GM12878 (cell line): ENCODE results near the gene C1QC. TPM values are rescaled to one million over a fixed set of nuclear protein-coding genes. Genes with fewer than 3 reads are reported as not detected.

Experiments
- ATAC-seq: fragments of 200-7000 bp; cut with Tn5 transposase; 3 replicates; pipeline ENCODE4 v1.9.1; 2020; ENCODE audit warnings: mild to moderate bottlenecking, moderate library complexity
- BruUV-seq: library from RNA; stranded (reverse); fragments of 400-500 nt; replicated peaks from 2 replicates; lab custom pipeline; 2021; lab: Mats Ljungman, UMichigan
- CTCF ChIA-PET: fragments of 300-600 bp; sonication (Branson Sonifier 250); formaldehyde crosslinking; extraction: SDS; loops from one replicate; lab custom pipeline; 2021; ENCODE audit warnings: inconsistent platforms; lab: Yijun Ruan, JAX
- POLR2A ChIA-PET: fragments of 350-600 bp; formaldehyde crosslinking; extraction: SDS; loops from one replicate; lab custom pipeline; 2021; ENCODE audit warnings: inconsistent platforms; lab: Charles Lee
- RAD21 ChIA-PET: fragments of 300-600 bp; sonication (Branson Sonifier 250); formaldehyde crosslinking; loops from one replicate; lab custom pipeline; 2023; ENCODE audit warnings: antibody characterized with exemption; ENCODE audit not compliant: unreplicated experiment; lab: Charles Lee
- SMC1A ChIA-PET: fragments of 300-600 bp; sonication (Branson Sonifier 250); formaldehyde crosslinking; loops from one replicate; lab custom pipeline; 2023; ENCODE audit not compliant: unreplicated experiment, uncharacterized antibody; lab: Charles Lee
- DNase-seq: peaks from one replicate; pipeline ENCODE4 v3.0.0-alpha.2; 2011; ENCODE audit warnings: low read depth, low spot score
- FAIRE-seq: peaks from 3 replicates; lab custom pipeline; 2011; peaks lifted over from hg19 to GRCh38; lab: Jason Lieb, UNC
- H2AFZ ChIP-seq: 2 replicates; pipeline ENCODE4 v1.6.0; 2011; ENCODE audit warnings: low read depth, low read length, control low read depth; ENCODE audit not compliant: control insufficient read depth
- H3K27ac ChIP-seq: 2 replicates; pipeline ENCODE4 v1.5.1; 2011; ENCODE audit warnings: control low read depth; ENCODE audit not compliant: control insufficient read depth, insufficient read depth
- H3K27me3 ChIP-seq, 2 experiments: replicated peaks in 1 of 2; 2 replicates each; pipeline versions ENCODE4 v1.6.0 to v1.6.1; 2011; ENCODE audit warnings: low read length in 1 of 2; ENCODE audit not compliant: control insufficient read depth in 2 of 2, insufficient read depth in 2 of 2
- H3K36me3 ChIP-seq, 2 experiments: 2 replicates each; pipeline ENCODE4 v1.5.1; 2011; ENCODE audit warnings: low read length in 1 of 2; ENCODE audit not compliant: control insufficient read depth in 2 of 2, insufficient read depth in 2 of 2
- H3K4me1 ChIP-seq: 2 replicates; pipeline ENCODE4 v1.6.1; 2011; ENCODE audit warnings: mild to moderate bottlenecking, low read length, moderate library complexity, mixed read lengths; ENCODE audit not compliant: control insufficient read depth, insufficient read depth
- H3K4me2 ChIP-seq: 2 replicates; pipeline ENCODE4 v1.6.0; 2011; ENCODE audit warnings: control low read depth; ENCODE audit not compliant: control insufficient read depth, insufficient read depth
- H3K4me3 ChIP-seq: fragments of 200-600 bp; sonication (generic); 2 replicates; pipeline ENCODE4 v1.5.1; 2016
- H3K79me2 ChIP-seq: 2 replicates; pipeline ENCODE4 v1.6.0; 2011; ENCODE audit warnings: low read length; ENCODE audit not compliant: control insufficient read depth, insufficient read depth
- H3K9ac ChIP-seq: 2 replicates; pipeline ENCODE4 v1.8.0; 2011; ENCODE audit warnings: low read length, control low read depth, mixed read lengths; ENCODE audit not compliant: control insufficient read depth, insufficient read depth
- H3K9me3 ChIP-seq: replicated peaks from 3 replicates; pipeline ENCODE4 v1.5.1; 2011; ENCODE audit warnings: mild to moderate bottlenecking, low read length; ENCODE audit not compliant: control insufficient read depth, insufficient read depth
- H4K20me1 ChIP-seq: 2 replicates; pipeline ENCODE4 v1.6.0; 2011; ENCODE audit not compliant: control insufficient read depth, insufficient read depth
- CBFB ChIP-seq: IDR thresholded peaks from 2 replicates; pipeline ENCODE4 v1.6.1; 2016; ENCODE audit warnings: antibody characterized with exemption, low read depth
- CBX3 ChIP-seq: fragments of 200-600 bp; sonication (generic); IDR thresholded peaks from 2 replicates; pipeline ENCODE4 v1.6.1; 2016; ENCODE audit warnings: low read depth, borderline replicate concordance
- EGR1 ChIP-seq, 2 experiments: IDR thresholded peaks; 1 replicate in 1 of 2; 2 replicates in 1 of 2; pipeline ENCODE4 v1.6.1; 2011 to 2012; ENCODE audit warnings: low read depth in 2 of 2, low read length in 2 of 2, borderline replicate concordance in 1 of 2, mild to moderate bottlenecking in 1 of 2, moderate library complexity in 1 of 2
- HDAC6 ChIP-seq: fragments of 200-600 bp; sonication (generic); IDR thresholded peaks from one replicate; pipeline ENCODE4 v1.8.0; 2017; ENCODE audit warnings: antibody characterized with exemption; ENCODE audit not compliant: unreplicated experiment
- KDM1A ChIP-seq: fragments of 200-600 bp; sonication (generic); IDR thresholded peaks from 2 replicates; pipeline ENCODE4 v1.6.1; 2016; ENCODE audit warnings: borderline replicate concordance
- NKRF ChIP-seq: fragments of 450-650 bp; conservative IDR thresholded peaks from 2 replicates; pipeline ENCODE4 v1.6.1; 2017; ENCODE audit warnings: mild to moderate bottlenecking, moderate library complexity
- PML ChIP-seq: IDR thresholded peaks from 2 replicates; pipeline ENCODE4 v1.6.1; 2012; ENCODE audit warnings: low read length, inconsistent platforms
- POLR2AphosphoS2 ChIP-seq: IDR thresholded peaks from 2 replicates; pipeline ENCODE4 v1.6.1; 2011; ENCODE audit warnings: low read depth, mild to moderate bottlenecking, low read length, improper control_type of control experiment, moderate library complexity
- SMAD5 ChIP-seq: IDR thresholded peaks from 2 replicates; pipeline ENCODE4 v1.6.1; 2016; ENCODE audit warnings: antibody characterized with exemption, low read depth
- SPI1 ChIP-seq: IDR thresholded peaks from 2 replicates; pipeline ENCODE4 v1.6.1; 2011; ENCODE audit warnings: low read depth, mild to moderate bottlenecking, low read length, moderate library complexity, borderline replicate concordance; ENCODE audit not compliant: insufficient read depth
- TAF1 ChIP-seq: IDR thresholded peaks from 2 replicates; pipeline ENCODE4 v1.6.1; 2011; ENCODE audit warnings: mild to moderate bottlenecking, low read depth, low read length, borderline replicate concordance
- TARDBP ChIP-seq: IDR thresholded peaks from 2 replicates; pipeline ENCODE4 v1.6.1; 2016; ENCODE audit warnings: borderline replicate concordance
- ZNF24 ChIP-seq: fragments of 450-650 bp; IDR thresholded peaks from 2 replicates; pipeline ENCODE4 v1.6.1; 2017; ENCODE audit warnings: antibody characterized with exemption, mild to moderate bottlenecking
- ZZZ3 ChIP-seq: IDR thresholded peaks from 2 replicates; pipeline ENCODE4 v1.6.1; 2011; ENCODE audit warnings: low read depth; ENCODE audit not compliant: control insufficient read depth, insufficient read length
- WGBS: methylation state at CpG from one replicate; pipeline ENCODE4 v1.1.6; 2016; ENCODE audit warnings: low lambda C conversion rate; ENCODE audit not compliant: insufficient replicate concordance, insufficient coverage; ENCODE audit errors: missing lambda C conversion rate; 5-methylcytosine and 5-hydroxymethylcytosine counted together
- in situ Hi-C: fragments of 300-500 bp; cut with MboI; formaldehyde crosslinking; loops from 9 replicates; pipeline ENCODE4 v1.14.3; 2018; ENCODE audit warnings: mixed read lengths
- intact Hi-C: fragments of 100-400 bp; cut with micrococcal nuclease; formaldehyde crosslinking; loops from one replicate; pipeline ENCODE4 v1.14.2; 2022; ENCODE audit not compliant: unreplicated experiment
- polyA plus RNA-seq, 11 experiments: library from polyadenylated mRNA; depleted of rRNA in 4 of 11; unstranded in 6 of 11; stranded (reverse) in 5 of 11; fragments of >200 nt; fragmentation: Nextera tagmentation in 4 of 11; fragmentation: Illumina TruSeq in 1 of 11; extraction: Ambion mirVana in 4 of 11; extraction: Trizol in 1 of 11; gene quantifications; 1 replicate in 1 of 11; 2 replicates in 10 of 11; pipeline versions ENCODE4 v1.2.1 to v1.2.3, GENCODE V29; 2011 to 2016; ENCODE audit warnings: inconsistent platforms in 2 of 11, missing spikeins in 2 of 11, low read depth in 1 of 11
- total RNA-seq, 4 experiments: library from RNA; depleted of rRNA in 3 of 4; stranded (reverse); fragments of >200 nt in 3 of 4; fragmentation: Illumina TruSeq in 1 of 4; extraction: Trizol in 1 of 4; gene quantifications; 2 replicates each; pipeline versions ENCODE4 v1.2.1 to v1.2.3, GENCODE V29; 2013 to 2021

C1QC gene
- total and polyA plus RNA-seq, 10 of the 15 experiments (the other 5 are each of a cell fraction or from before 2014, with no cell fraction given) = 0.74 TPM; not detected in 9

GRCh38 chr1:22626237-22627157, 16.9 kb upstream of the C1QC start:
- H3K4me2 ChIP-seq = no peak overlapping the region
- ATAC-seq = no peak
- POLR2A ChIA-PET = no interaction called here
- in situ Hi-C loops = no loop called here
- H3K4me3 ChIP-seq = no peak overlapping the region
- no peak for DNase-seq
- BruUV-seq = no TSS peak
- CTCF ChIA-PET = no interaction called here
- peaks cover 0 to 2% of the 10 kb centered on the region in 2 experiments; a peak in 2 of 4 replicates for H3K27me3 ChIP-seq
- no peak overlapping the region for H3K27ac ChIP-seq
- no peaks in the 10 kb centered on the region for H3K9me3 ChIP-seq
- TF ChIP-seq ZZZ3 = no peak
- TF ChIP-seq NKRF = no peak
- TF ChIP-seq KDM1A = no peak
- TF ChIP-seq ZNF24 = no peak
- no peak for TF ChIP-seq SMAD5
- TF ChIP-seq EGR1 (IDR thresholded peaks at IDR 0.05; ENCODE audit: borderline replicate concordance in 1 of 2, low read depth in 2 of 2, low read length in 2 of 2) = no peak
- no peak for TF ChIP-seq POLR2AphosphoS2
- no peak for TF ChIP-seq PML
- no peak for TF ChIP-seq CBX3
- no peak for TF ChIP-seq TARDBP
- TF ChIP-seq CBFB = no peak
- TF ChIP-seq TAF1 = no peak
- TF ChIP-seq SPI1 = no peak
- no peak for TF ChIP-seq HDAC6
- TF ChIP-seq, all 136 proteins: peak for 0
- Histone ChIP-seq H2AFZ (no peak overlapping the region), H3K79me2 (no peaks in the 10 kb centered on the region), H3K36me3 (no peaks in the 10 kb centered on the region), H4K20me1 (no peaks in the 10 kb centered on the region), H3K4me1 (no peaks in the 10 kb centered on the region), H3K9ac (no peak overlapping the region)
- WGBS = 32% methylated on average over 20 of the region's 20 CpGs
- RAD21 ChIA-PET = no interaction called here
- FAIRE-seq = no peak
- SMC1A ChIA-PET = no interaction called here
- intact Hi-C loops = no loop called here
